ENCODE measurements around the gene DNAJB2. TPM values are rescaled to one million over a fixed set of nuclear protein-coding genes. Genes with fewer than 3 reads are reported as not detected.

The DNAJB2 gene
- total and polyA plus RNA-seq, 2 donors (not counting 3 experiments of a cell fraction or from before 2014, with no cell fraction given): 30.4 to 35.0 TPM

- no peak overlapping the region for H3K27ac ChIP-seq (ENCODE audit: insufficient read depth, low read depth, low read length)
- no peaks in the 10 kb centered on the region for H3K9me1 ChIP-seq (replicated peaks; ENCODE audit: control insufficient read depth, extremely low read depth, insufficient read depth, low read length)
- H4K20me1 ChIP-seq (replicated peaks; ENCODE audit: control insufficient read depth, extremely low read depth, insufficient read depth, low read length): no peaks in the 10 kb centered on the region
- no peak overlapping the region for H3K4me2 ChIP-seq (ENCODE audit: insufficient read depth, low read length)
- no peaks in the 10 kb centered on the region for H3K4me1 ChIP-seq (ENCODE audit: control insufficient read depth, extremely low read depth, insufficient read depth, low read length)
- no peak overlapping the region for H2AFZ ChIP-seq (ENCODE audit: low read depth, low read length)
- H3K4me3 ChIP-seq (replicated peaks in 1 of 3; ENCODE audit: insufficient read depth in 1 of 3, low read depth in 1 of 3, low read length in 3 of 3): no peak overlapping the region
- dilution Hi-C loops (cut with MboI; ENCODE audit: extremely low pct_ligation_motif_present, low sequenced_read_pairs): no loop called here
- H3K79me2 ChIP-seq (ENCODE audit: control insufficient read depth, insufficient read depth, low read length): no peaks in the 10 kb centered on the region
- H3K27me3 ChIP-seq (ENCODE audit: control insufficient read depth in 2 of 2, insufficient read depth in 2 of 2, low read length in 2 of 2): peaks cover 4 to 10% of the 10 kb centered on the region in 2 experiments
- no peak for DNase-seq (ENCODE audit: low read depth, low spot score)
- FAIRE-seq: no peak
- H3K36me3 ChIP-seq (ENCODE audit: control insufficient read depth in 2 of 2, extremely low read depth in 1 of 2, insufficient read depth in 2 of 2, low read length in 2 of 2): no peaks in the 10 kb centered on the region
- intact Hi-C loops (cut with micrococcal nuclease): no loop called here
- H3K9me3 ChIP-seq (replicated peaks; ENCODE audit: control insufficient read depth, insufficient read depth, low read length): no peaks in the 10 kb centered on the region
- CTCF ChIA-PET: interaction anchor here (1.5 kb wide), 1 partner anchor 13 kb away, joined by 3 read pairs; no protein-coding TSS in a partner anchor
- H3K9ac ChIP-seq (replicated peaks; ENCODE audit: extremely low read depth, insufficient read depth, low read length): no peak overlapping the region
- BruUV-seq (replicated peaks): no TSS peak
- TF ChIP-seq FOS (IDR thresholded peaks at IDR 0.05; ENCODE audit: borderline replicate concordance, insufficient read depth, low read length) (no peak), JUN (IDR thresholded peaks at IDR 0.05; ENCODE audit: borderline replicate concordance, insufficient read depth, insufficient read length, low read depth) (no peak), MYC (IDR thresholded peaks at IDR 0.05; ENCODE audit: low read depth, low read length) (no peak), CTCF (IDR thresholded peaks at IDR 0.05; ENCODE audit: extremely low read depth in 1 of 2, insufficient read depth in 1 of 2, low read depth in 1 of 2, low read length in 2 of 2) (no peak), MAX (IDR thresholded peaks at IDR 0.05; ENCODE audit: insufficient read depth, insufficient read length) (no peak), GATA2 (IDR thresholded peaks at IDR 0.05; ENCODE audit: insufficient read depth, insufficient read length, low read depth, low read length) (no peak), EZH2 (IDR thresholded peaks at IDR 0.05; ENCODE audit: borderline replicate concordance, low read depth, low read length, severe bottlenecking) (no peak), POLR2A (IDR thresholded peaks at IDR 0.05; ENCODE audit: low read depth, low read length) (no peak), POLR2AphosphoS5 (IDR thresholded peaks at IDR 0.05; ENCODE audit: insufficient read depth, low read depth, low read length) (no peak)
- POLR2A ChIA-PET: no interaction called here
These were observed 8.1 kb upstream of the DNAJB2 start for GRCh38 chr2:219271021-219271420.

Data from endothelial cell of umbilical vein (primary cell).